Measurements from ENCODE around the gene AARS2.

- TF ChIP-seq CTCF (conservative IDR thresholded peaks at IDR 0.05) (no peak), ZFX (IDR thresholded peaks at IDR 0.05) (no peak)
These were observed 12.0 kb downstream of the AARS2 start for GRCh38 chr6:44301106-44301505.
